ENCODE results near the gene LMAN2.
"Not testable (repeated sequence)": the region's sequence is repeated elsewhere in the genome, so short reads cannot be mapped to it uniquely, and the experiment has no call there.

LMAN2 gene

DNA sequence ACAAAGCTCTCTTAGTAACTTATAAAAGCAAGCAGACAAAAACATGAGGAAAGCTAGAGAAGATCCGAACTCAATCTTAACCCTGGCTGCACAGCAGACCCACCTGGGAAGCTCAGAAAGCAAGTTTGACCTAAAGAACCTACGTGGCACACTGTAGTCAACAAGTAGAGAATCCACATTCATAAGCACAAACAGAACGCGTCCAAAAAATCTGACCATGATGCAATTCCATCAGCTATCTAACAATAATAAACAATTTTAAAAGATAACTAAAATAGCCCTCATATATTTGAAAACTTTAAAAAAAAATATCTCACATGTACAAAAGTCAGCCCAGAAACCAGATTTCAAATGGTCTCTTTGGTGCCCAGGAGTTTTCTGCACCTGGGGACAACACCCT, 4.6 kb downstream of the LMAN2 start:
- DNase-seq (ENCODE audit: low spot score), result no peak

DNA sequence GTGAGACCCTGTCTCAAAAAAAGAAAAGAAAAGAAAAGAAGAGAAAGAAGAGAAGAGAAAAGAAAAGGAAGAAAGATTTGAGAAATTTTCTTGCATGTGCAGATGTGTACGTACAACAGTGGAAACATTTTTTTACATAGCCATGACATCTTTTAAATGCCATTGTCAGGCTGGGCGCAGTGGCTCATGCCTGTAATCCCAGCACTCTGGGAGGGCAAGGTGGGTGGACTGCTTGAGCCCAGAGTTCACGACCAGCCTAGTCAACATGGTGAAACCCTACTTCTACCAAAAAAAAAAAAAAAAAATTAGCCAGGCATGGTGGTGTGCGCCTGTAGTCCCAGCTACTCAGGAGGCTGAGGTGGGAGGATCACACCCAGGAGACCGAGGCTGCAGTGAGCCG, 6.6 kb downstream of the LMAN2 start:
- DNase-seq (ENCODE audit: low spot score), result no peak

DNA sequence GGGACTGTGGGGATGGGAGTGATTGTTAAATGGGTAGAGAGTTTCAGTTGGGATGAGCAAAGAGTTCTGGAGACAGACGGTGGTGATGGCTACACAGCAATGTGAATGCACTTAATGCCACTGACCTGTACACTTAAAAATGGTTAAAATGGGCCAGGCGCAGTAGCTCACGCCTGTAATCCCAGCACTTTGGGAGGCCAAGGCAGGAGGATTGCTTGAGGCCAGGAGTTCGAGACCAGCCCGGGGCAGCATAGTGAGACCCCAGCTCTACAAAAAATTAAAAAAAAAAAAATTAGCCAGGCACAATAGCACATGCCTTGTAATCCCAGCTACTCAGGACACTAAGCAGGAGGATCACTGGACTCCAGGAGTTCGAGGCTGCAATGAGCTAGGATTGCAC, 7.7 kb downstream of the LMAN2 start:
- no peak for DNase-seq (ENCODE audit: low spot score)

DNA sequence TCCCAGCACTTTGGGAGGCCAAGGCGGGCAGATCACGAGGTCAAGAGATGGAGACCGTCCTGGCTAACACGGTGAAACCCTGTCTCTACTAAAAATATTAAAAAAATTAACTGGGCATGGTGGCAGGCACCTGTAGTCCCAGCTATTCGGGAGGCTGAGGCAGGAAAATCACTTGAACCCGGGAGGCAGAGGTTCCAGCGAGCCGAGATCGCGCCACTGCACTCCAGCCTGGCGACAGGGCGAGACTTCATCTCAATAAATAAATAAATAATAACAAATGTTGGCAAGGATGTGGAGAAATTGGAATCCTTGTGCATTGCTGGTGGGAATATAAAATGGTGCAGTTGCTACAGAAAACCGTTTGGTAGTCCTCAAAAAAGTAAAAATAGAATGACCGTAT, 8.5 kb downstream of the LMAN2 start:
- DNase-seq (ENCODE audit: low spot score), result not testable (repeated sequence)

DNA sequence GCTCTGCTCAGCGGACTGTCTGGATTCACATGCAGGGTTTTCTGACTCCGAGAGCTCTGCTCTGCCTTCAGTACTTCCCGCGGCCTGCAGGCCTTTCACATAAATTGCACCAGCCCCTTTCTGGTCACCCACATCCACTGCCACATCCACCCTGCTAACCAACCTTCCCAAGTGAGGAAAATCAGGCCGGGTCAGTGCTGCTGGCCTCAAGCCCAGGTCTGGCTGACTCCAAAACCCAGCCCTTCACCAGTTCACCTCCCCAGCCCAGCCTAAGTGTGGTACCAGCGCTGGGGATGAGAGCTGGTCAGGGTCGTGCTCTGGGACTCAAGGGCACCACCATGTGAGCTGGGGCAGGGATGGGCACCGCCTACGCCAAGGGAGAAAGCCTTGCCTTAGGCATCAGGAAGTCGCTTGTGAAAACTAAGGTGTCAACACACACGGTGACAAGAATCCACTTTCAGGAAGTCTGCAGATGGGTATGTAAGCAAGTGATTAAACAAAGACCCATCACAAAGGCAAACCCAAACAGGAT, 12.3 kb downstream of the LMAN2 start:
- DNase-seq (ENCODE audit: low spot score), result no peak

DNA sequence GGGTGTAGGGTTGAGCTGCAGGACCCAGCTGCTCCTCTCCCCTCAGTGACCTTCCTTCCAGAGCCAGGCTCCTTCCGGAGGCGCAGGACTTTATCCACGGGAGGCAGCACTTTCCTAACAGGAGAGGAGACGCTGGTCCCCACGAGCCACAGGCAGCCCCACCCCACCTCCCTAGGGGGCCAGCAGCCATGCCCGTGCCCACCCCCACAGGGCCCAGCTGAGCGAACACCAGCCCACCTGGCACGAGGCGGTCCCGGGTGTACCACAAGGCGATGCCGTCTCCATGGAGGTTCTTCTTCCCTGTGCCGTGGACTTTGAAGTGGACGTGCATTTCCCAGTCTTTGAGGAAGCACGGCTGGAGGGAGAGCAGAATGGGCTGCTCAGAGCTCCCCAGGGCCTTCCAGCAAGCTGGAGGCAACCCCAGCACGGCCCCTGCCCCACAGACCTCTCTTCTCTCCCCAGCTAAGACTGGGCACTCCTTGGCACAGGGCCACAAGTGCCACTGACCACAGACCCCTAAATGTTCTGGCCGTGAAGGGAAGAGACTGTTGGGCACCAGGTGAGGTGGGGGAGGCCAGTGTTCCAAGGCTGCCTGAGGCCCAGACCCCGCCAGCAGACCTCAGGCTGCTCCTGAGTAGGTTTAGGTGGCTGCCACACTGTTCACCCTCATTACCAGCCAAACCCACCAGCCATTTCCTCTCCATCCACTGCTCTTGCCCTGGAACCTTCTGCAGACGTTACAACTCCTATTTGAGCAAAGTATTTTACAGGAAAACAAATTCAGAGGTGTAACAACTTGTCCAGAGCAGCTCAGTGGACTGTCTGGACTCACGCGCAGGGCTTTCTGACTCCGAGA, 13.0 kb downstream of the LMAN2 start:
- DNase-seq (ENCODE audit: low spot score), result no peak

DNA sequence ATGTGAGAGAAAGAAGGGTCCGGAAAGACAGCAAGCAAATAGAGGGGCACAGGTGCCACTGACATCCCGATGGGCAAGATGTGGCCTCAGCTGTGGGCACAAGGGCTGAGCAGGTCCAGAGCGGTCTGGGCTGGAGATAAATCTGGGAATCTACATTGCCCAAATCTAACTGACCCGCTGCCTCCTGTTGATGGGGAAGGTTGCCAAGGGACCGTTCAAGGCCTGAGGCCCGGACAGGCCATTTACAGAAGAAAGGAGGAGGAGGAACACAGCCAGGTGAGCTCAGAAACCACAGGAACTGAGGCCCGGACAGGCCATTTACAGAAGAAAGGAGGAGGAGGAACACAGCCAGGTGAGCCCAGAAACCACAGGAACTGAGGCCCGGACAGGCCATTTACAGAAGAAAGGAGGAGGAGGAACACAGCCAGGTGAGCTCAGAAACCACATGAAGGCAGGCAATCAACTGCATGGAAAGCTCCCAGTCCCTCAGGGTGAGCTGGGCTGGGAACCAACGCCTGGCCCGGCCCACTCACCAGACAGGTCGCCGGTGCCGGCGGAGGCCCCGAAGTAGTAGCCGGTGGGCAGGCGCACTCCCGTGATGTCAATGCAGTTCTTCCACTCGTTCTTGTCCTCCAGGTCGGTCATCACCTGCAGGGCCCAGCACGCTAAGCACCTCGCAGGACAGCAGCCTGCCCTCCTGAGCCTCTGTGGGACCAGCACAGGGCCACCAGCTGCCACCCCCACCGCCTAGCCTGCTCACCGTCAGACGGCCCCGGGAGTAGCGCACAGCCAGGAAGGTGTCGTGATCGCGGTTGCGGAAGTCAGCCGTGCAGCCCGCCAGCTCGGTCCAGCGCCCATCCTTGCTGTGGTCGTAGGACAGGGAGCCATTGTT, 14.6 kb downstream of the LMAN2 start:
- DNase-seq (ENCODE audit: low spot score), result no peak

DNA sequence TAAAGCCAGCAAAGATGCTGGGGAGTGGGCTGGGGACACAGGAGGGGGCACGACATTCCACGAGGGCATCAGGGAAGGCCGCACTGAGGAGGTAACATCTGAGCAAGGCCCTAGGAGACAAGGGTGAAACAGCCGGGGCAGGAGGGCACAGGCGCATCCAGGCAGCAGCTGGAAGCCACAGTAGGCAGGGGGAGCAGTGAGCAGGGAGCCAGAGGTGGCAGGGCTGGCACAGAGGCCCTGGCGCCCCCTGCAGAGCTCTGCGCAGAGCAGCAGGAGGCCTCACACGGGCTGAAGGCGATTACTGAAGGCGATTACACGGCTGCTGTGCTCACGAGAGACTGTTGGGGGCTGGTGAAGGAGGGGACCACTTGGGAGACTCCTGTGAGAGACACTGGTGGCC, 15.4 kb downstream of the LMAN2 start:
- DNase-seq (ENCODE audit: low spot score), result no peak

DNA sequence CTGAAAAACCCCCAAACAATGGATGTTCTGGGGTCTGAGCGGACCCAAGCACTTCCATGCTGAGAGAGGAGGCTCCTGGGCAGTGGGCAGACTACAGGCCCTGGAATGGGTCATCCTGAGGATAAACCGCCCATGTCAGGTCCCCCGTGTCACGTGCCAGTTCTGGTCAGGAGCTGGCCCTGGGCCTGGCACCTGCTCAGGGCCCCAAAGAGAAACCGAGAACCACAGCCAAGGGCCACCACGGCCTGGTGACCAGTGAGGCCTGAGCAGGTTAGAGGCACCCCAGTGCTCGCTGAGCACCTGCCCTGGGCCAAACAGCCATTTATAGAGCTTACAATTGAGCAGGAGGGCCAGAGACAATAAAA, 15.8 kb downstream of the LMAN2 start:
- DNase-seq (ENCODE audit: low spot score), result no peak

DNA sequence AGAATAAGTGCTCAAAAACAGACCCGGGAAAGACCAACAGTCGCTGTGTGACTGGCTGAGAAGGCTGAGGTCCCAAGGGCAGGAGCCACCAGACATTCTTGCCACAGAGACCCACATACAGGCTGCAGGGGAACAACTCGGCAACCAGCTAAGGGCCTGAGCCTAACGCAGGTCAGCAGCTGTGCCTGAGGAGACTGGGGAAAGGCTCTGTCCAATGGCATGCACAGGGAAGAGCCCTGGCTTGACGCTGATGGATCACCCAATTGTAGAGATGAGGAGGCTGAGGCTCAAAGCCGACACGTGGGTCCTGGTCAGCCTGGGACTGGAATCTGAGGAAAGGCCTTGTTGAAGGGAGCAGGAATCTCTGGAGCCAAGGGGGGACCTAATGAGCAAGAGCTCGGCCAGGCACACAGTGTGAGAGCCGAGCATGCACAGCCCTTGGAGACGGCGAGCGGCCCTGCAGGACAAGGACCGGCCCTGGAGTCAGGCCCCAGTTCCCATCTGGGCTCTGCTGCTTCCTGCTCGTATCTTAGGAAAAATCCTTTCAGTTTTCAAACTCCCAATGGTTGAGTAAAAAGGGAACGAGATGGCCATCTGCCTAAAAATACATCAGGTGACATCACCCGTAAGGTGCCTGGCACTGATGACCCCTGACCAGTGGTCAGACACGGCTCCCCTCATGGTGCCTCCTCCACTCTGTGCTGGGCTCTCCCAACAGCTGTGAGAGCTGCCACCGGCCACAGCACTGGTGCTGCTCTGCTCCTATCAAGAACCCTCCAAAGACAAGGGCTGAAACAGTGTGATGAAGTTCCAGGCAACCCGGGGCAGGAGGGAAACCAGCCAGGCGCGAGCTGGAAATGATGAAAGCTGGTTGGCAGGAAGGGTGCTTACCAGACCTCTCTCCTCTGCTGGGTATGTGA, 16.4 kb downstream of the LMAN2 start:
- DNase-seq (ENCODE audit: low spot score), result no peak

DNA sequence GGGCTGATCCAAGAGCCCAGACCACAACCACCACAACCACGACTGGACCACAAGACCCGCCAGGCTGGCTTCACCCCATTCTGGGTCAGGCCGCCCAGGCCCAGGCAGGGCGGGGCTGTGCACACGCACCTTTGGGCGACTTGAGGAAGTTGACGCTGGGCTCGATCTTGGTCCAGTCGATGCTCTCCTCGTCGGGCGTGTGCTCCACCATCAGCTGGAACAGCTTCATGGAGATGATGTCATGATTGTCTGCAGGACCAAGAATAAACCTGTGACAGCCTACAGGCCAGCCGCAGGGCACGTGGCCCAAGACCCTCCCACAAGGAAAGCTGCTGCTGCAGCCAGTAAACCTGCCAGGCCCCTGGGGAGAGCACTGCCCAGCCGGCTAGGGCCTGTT, 17.3 kb downstream of the LMAN2 start:
- DNase-seq (ENCODE audit: low spot score), result no peak

DNA sequence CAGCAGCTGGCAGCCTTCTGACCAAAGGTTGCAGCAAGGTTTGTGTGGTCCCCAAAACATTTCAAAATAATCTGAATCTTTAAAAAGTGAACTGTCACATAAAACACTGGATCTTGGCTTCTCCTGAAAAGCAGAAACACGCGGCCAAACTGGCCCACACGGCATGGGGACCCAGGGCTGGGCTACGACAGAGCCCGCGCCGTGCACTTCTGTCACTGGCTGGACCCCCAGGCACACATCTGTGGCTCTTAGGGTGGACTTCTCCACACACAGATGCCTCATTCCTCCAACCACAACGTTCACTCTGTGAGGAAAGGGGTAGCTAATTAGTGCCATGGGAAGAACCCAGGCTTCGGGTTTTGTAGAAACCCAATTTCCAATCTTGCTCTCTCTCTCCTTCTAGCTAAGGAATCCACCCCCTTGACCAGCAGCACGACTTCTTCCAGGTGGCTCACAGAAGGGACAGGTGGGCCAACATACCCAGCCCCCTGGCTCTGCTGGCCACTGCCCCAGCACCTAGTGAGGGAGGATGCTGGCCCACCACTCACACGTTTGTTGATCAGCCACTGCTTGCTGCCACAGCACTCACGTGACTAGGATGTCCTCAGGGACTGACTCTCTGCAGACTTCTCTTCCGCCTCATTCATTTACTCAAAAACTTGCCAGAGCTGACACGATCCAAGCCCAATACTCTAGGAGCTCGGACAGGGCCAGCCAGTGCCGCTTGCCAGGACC, 17.9 kb downstream of the LMAN2 start:
- DNase-seq (ENCODE audit: low spot score), result no peak

DNA sequence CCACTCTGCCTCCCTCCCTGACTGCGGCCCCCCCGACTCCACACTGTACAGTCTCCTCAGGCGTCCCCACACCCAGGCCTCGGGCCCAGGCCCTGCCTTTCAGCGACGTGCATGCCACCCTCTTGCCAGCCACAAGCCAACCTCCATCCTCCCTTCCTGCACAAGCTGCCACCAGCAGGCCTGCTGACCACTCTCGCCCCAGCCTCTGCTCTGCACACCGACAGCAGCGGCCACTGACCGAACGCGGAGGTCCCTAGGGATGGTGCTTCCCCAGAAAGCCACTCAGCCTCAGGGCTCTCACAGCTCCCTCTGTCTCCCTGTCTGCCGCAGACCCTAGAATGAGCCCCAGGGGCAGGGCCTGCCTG, 18.6 kb downstream of the LMAN2 start:
- no peak for DNase-seq (ENCODE audit: low spot score)

DNA sequence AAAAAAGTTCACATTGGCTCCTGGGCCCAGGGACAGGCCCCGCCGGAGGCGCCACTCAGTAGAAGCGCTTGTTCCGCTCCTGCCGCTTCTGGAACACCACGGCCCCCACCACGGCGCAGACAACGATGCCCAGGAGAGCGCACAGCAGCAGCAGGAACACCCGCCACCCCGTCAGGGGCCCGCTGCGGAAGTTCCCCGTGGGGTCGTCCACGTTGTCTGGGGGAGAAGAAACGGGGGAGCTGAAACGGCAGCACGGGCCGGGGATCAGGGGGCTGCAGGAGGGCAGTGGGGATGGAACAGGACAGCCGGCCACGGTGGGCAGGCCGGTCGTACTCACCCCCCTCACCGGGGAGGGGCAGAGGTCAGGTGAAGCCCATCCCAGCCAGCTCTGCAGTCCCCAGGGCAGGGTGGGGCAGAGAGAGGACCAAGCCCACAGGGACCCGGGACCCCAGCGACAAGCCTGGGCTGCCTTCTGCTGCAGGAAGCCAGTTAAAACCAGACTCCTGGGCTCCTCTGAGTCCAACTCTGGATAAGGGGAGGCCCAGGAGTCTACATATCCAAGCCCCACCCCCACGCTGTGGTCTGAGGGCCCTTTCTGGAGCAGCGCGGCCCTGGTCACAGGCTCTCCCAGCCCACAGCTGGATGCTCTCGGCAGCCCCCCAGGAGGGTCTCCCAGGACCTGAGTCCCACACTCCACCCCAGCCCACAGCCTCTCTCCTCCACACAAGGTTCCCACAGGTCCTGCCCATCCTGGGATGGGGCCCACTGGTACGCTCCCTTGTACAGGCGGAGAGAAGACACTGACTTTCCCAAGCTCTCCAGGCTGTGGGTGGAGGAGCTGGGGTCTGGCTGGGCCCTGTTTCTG, 19.2 kb downstream of the LMAN2 start:
- no peak for DNase-seq (ENCODE audit: low spot score)

DNA sequence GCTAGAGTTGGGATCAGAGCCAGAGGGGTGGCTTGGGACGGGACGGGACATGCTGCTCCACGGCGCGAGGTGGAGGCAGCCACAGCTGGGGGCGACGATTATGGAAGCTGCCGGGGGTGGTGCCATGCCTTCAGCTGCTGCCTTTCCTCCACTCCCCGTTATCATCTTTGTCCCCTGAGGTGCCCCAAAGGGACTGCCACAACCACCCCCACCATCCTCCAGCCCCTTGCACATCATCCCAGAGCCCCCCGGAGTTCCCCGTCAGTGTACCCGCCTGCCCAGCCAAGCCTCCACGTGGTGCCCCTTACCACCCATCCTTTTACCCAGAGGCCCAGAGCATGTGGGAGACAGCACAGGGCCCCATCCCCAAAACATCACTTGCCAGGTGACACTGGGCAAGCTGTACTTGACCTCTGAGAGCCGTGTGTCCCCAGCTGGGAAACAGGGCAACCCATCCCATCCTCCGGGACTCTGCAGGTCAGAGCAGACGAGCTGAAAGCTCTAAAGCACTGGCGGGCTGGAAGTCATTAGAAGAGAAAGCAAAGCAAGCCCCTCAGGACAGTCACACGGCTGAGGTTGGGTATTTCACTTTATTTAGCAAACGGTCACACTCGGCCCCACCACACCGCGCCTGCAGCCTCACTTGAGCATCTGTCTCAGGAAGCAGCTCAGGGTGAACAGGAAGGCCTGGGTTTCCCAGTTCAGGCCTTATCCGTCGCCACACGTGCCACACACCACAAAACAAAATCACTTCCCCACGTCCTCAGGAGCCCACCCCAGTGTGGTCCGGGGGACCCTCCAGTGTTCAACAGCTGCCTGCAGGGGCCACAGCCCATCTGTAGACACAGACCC, 20.3 kb downstream of the LMAN2 start:
- DNase-seq (ENCODE audit: low spot score), result no peak

DNA sequence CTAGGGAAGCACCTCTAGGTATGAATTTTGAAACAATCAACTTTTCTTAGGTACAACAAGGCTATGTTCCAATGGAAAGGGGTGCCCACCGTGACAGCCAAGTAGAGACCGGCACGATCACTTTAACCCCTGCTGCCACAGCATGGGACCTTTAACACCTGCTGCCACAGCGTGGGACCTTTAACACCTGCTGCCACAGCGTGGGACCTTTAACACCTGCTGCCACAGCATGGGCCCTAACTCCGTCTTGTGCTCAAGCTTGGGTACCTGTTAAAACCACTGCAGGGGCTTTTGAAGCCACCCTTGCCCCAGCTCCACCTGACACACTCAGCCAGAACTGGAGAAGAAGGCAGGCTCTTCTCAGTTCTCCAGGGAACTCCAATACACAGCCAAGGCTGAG, 21.6 kb downstream of the LMAN2 start:
- DNase-seq (ENCODE audit: low spot score), result no peak

DNA sequence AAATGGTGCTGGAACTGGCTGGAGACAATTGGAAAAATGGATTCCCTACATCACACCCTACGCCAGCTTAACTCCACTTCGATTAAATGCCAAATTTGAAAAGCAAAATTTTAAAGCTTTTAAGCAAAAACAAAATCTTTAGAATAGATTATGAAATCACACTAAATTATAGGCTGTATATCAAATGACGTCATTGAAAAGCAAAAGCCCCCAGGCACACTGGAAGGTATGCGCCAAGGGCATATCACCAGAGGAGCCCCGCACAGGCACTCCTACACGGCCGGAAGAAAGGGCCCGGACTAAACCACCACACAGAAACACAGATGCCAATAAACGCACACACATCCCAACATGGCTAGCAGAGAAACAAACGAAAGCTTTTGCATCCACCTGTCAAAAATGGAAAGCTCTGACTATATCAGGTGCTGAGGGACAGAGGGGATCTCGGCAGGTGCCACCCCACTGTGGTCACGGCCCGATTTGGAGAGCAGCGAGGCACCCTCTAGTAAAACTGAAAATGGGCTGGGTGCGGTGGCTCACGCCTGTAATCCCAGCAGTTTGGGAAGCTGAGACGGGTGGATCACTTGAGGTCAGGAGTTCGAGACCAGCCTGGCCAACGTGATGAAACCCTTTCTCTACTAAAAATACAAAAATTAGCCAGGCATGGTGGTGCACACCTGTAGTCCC, 22.8 kb downstream of the LMAN2 start:
- no peak for DNase-seq (ENCODE audit: low spot score)
